Stimulated activated CD8-positive, alpha-beta memory T cell treated with anti-CD3 and anti-CD28 coated beads, Interleukin-2, amount 100 ng/mL, for 1 hour (primary cell): ENCODE results near the gene S100A7A.
"Not testable (repeated sequence)": the region's sequence is repeated elsewhere in the genome, so short reads cannot be mapped to it uniquely, and the experiment has no call there.

Experiments
- DNase-seq, 2 donors: peaks; one replicate each; pipeline ENCODE4 v3.0.0-alpha.2; 2020; ENCODE audit warnings: low read depth in 2 of 2

S100A7A gene

DNA sequence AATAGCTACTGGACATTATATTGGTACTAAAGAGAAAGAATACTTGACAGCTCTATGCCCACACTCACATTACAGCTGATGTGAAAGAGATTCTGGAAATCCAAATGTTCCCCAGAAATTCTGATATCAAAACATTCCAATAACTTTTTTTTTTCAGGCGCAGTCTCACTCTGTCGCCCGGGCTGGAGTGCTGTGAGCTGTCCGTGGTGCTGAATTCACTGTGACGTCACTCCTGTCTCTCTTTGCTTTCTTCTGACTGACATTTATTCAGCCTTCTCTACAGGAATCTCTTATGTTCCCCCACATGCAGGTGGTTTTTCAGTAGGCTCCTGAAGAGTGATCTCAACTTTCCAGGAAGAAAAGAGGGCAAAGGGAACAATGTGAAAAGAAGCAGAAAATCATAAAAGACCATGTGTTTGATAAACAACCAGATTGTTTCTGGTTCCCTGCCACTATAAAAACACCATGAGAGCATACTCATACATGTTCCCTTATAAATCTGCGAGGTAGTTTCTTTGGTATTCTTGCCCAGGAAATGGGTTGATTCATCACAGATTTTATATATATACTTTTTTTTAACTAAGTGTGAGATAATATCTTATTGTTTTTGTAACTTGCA is 6.2 kb downstream of the S100A7A start:
- DNase-seq = peak; percentile 26 to 41

DNA sequence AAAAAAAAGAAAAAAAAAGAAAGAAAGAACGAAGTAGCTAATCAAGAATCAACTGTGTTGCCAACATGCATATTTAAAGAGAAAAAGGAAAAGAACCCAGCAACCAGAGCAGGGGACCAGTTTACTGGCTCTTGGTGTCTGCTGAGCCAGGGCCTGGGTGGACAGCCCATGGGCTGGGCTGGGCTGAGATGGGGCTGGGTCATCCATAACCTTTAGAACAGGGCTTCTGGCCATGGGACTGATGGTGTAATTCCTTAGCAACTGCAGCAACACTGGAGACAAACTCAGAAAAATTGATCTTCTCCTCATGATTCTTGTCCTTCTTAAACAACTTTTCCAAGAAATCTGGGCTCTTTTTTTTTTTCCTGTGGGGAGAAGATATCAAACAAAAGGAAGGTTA is 10.5 kb downstream of the S100A7A start:
- DNase-seq = no peak

DNA sequence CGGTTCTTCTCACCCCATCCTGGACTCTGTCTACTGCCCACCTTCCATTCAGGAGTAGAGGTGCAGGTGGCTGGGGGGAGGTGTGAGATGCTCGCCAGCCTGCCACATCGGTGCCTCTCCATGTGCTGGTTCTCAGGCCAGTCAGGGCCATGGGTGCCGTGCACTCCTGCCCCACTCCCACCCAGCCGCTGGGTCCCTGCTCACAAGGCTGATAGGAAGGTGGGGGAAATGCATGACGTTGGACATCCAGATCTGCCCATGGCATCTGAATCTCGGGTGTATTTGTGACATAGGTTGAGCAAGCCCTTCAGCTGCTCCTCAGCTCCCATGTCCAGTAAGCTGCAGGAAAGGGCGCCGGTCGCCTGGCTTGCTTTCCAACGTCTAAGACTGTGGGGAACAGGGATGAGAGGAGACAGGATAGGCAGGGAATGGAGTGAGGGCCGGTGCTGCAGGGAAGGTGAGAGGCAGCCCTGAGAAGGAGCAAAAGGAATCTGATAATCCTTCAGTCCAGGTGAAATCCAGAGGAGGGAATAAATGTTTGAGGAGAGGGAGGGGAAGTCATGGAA is 11.8 kb downstream of the S100A7A start:
- DNase-seq = no peak

DNA sequence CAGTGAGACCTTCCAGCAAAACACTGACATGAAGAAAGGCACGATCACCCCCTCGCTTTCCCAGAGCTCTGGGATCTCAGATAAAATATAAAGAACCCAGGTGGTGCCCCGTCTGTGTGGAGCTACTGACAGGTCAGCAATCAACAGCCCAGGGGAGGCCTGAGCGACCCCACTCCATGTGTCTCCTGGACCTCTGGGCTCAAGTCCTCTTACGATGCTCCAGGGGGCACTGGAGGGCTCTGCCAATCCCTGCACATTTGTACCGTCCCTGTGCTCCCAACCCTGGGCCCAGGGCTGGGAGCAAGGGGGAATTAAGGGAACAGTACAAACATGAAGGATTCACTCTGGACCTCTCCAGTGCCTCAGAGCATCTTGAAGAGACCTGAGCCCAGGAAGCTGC is 12.5 kb downstream of the S100A7A start:
- no peak for DNase-seq

DNA sequence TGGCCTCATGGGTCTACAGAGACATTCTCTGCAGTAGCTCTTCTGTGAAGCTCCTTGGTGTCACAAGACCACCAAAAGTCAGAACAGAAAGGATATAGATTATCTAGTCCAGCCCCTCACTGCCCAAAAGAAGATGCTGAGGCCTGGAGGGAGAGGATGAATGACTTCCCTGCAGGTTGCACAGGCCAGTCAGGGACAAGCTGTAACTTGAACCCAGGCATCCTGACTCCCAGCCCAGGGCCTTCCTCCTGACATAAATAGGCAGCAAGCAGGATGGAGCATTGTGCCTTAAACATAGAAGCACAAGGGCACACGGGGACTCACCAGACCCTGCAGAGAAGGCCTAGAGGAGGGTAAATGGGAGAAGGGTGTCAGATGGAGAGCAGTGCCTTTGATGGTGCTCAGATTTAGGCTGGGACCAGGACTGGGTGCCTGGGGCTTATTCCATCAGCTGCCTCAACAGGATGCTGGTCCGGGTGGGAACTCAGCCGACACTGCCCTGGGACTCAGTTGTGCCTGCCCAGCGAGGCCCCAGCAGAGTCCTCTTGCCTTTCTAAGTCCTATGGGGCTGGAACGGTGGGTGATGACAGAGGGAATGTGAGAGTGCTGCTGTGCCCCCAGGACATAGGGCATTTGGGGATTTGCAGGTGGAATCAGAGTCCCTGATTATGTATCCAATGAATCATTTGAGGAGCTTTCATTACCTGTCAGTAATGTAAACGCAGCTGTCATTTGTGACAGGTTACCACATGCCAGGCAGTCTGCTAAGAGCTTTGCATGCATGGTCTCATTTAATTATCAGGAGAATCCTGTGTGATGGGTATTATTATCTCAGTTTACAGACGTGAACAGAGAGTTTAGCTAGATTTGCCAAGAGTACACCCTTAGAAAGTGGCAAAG is 13.2 kb downstream of the S100A7A start:
- DNase-seq = no peak

DNA sequence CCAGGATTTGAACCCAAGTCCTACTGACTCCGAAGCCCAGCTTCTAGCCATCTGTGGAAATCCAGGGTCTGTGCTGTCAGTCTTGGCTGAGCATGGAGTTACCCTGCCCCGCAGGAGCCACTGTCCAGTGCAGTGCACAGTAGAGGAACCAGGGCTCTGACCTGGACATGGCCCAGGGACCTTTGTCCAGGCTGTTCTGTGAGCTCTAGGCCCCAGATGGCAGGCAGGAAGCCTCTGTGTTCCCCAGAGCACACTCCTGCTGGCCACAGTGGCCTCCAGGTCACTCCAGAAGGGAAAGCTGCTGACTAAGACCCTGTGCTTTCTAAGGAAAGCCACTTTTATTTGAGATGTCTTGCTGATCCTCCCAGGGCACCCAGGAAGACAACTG is 13.8 kb downstream of the S100A7A start:
- no peak for DNase-seq

DNA sequence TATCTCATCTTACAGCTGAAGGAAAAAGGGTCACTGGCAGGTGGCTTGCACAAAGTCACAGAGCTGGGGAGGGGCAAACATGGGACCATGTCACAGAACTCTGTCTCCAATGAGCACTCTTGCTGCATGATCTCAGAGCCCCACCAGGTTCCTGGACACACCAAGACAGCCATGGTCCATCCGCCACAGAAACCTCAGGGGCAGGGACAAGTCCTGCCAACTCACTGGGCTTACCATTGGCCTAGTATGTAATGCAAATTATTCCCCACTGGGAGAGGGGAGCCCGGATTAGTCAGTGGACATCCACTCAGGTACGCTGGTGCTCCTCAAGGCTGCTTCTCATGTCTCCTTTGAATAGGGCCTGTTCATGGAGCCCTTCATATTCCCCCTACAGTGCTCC is 14.2 kb downstream of the S100A7A start:
- DNase-seq = no peak

DNA sequence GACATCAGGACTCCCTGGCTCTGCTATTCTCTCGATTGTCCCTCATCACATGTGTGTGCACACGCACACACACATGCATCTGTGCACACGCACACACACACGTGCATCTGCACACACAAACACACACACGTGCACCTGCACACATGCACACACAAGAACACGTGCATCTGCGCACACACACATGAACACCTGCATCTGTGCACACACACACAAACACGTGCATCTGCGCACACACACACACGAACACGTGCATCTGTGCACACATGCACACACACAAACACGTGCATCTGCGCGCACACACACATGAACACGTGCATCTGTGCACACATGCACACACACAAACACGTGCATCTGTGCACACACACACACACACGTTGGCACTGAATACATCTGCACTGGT is 14.7 kb downstream of the S100A7A start:
- no peak for DNase-seq

DNA sequence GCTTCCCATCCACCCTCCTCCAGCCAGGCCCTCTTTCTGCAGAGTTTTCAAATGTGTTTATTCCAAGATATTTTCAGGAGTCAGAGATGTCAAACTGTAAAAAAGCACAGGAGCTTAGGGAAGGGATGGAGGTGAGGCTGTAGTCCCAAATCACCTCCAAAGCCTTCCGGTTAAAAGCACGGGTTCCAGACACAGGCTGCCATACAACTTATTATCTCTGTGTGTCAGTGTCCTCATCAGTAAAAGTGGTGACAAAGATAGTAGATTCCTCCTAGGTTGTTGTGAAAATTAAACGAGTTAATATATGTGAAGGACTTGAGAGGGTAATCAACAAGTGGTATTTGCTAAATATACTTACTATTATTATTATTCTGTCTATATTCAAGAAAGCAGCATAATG is 15.1 kb downstream of the S100A7A start:
- DNase-seq = no peak

DNA sequence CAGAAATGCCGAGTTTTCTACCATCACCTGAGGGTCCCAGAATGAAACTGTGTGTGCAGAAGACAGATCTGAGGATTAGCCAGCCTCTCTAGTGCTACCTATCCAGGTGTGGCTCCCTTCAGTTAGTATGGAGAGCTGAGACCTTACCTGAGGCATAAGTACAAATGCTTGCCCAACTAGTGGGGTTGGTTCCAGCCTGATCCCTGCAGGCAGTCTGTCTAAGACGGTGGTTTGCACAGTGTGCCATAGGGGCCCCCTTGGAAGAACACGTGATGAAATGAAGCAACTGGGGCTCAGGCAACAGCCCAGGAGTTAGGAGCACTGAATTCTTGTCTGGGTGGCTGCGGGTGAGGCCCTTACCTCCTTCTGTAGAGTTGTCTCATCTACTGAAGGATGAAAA is 15.6 kb downstream of the S100A7A start:
- DNase-seq = no peak

DNA sequence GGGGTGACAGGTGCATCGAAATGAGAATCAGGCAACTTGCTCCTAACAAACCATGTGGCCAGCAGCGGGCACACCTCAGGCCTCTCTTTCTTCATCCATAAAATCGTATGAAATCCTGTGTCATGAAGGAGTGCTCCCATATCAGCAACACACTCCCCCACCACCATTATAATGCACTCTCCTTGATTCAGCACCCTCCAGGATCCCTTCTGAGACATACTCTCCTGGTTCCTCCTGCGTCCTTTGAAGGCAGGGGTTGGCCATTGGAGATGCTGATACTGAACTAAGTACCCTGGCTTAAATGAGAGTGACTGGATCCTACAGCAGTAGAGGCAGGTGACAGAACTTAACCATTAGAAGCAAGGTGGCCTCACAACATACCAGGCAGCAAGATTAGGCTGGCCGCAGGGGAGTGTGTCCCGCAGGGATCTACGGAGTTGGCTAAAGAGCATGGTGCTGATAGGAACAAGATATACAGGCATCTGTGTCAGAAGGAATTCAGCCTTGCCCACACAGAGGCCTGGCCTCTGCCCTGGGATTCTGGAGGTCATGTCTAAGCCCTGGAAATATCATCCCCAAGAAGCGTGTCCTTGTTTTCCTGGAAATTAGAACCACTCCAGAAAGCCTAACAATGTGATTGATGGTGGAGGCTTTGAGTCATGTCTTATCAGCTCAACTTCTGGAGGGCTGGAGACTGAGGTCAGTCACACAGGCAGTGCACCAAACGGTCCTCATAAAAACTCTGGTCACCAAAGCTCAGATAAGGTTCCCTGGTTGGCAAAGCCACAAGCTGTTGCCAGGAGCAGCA is 16.8 kb downstream of the S100A7A start:
- no peak for DNase-seq

DNA sequence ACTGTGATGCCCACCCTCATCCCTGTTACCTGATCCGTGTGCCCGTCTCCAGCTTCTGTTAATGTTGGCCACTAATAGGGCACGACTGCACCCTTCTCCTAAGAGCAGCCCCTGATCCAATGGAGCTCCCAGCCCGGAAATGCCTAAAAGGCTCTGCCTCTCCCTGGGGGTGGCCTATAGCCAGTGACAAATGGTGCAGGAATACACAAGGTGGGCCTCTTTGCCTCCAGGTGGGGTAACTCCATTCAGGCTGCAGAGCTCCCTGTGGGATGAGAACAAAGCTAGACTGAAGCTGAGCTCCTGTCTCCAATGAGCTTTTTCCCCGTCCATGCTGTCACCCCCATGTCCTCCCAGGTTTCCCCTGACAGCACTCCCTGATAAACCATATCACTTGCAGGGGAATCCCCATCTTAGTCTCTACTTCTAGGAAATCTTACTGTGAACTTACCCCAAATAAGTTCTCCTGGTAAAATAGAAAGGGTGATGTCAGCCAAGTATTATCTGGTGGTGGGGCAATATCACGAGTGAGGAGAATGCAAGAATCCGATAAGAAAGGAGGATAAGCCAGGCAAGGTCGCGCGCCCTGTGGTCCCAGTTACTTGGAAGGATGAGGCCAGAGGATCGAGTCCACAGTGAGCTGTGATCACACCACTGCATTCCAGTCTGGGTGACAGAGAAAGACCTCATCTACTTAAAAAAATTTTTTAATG is 18.6 kb downstream of the S100A7A start:
- no peak for DNase-seq

DNA sequence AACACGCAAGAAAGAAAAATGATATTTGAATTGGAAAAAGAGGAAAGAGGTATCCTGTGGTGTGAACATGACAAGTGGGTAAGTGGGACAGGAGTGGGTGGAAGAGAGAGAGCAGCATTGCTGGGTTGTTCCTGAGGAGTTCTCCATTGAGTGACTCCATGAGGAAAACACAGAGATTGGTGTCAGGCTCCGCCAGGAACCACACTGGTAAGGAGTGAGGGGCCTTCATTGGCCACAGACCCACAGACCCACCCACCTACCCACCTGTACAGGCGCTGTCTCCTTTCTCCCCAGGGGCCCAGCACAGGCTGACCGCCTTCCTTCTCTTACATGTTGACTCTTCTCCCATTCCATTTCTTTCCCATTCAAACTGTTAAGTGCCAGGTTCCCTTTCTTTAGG is 20.9 kb downstream of the S100A7A start:
- DNase-seq = no peak

DNA sequence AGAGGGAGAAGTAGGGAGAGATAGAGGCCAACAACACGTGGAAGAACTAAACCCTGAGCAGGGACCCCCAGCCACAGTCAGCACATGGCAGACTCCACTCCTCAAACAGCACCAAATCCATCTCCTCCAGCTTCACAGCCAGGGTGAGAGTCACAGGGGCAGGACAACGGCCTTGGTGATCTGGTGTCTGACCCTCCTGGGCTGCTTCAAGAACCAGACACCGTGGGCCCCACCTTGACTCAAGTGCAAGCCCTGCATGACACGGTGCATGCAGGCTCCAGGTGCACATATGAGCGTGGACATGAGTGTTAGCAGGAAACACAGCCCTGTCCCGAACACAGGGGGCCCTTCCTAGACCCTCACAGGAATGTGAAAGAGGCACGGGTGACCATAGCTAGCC is 22.3 kb downstream of the S100A7A start:
- DNase-seq = no peak

DNA sequence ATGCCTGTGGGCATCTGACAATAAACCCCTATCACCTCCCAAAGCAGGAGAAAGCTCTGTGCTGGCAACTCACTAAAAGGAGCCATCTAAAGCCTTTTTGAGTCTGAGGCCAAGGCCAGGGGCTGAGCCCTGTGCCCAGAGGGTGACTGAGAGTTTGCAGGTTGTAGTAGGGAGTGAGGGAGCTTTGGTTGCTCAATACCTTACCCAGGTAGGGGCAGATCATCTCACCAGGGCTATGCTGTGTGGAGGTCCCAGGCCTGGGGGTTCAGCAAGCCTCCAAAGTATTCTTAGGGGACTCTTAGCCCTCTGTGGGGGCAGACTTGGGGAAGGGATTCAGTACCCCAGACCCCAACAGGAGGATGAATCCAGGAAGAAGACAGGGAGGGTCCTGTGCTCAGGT is 23.0 kb downstream of the S100A7A start:
- DNase-seq = no peak

DNA sequence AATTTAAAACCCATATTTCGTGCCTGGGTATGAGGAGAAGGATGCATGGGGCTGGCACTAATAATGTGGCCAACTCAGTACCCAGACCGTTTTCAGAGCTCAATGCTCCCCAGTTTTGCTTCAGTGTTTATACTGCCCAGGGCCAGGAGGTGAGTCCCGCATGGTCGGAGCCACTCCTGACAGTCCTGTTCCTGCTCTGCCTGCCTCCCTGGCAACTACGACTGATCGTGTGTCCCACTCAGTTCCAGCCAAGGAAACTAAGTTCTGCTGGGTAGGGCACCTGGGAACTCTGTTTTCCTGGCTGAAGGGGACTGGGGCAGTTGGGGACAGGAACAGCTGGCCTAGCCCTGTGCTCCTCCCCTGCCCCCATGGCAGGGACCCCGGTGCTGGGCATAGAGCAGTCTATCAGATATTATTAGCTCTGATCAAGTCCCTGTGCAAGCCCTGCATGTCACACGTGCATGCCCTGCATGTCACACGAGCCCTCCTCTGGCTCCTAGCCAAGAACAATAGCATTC is 25.0 kb downstream of the S100A7A start:
- no peak for DNase-seq

DNA sequence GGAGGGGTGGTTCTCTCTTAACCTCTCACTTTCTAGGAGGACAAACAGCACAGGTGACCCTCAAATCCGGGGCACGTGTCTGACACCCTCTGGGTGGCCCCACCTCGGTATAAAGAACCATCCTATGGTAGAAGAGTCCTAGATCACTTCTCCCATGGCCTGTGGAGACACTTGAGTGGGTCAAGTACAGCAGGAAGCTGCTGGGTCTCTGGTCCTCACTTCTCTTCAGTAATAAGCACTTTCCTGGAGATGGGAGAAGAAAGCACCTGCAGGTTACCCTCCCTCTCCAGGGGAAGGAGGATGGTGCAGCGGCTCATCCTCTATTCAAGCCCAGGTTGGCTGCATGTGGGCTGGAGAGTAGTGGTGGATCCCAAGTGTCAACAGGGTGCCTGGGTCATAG is 27.2 kb downstream of the S100A7A start:
- DNase-seq = no peak

DNA sequence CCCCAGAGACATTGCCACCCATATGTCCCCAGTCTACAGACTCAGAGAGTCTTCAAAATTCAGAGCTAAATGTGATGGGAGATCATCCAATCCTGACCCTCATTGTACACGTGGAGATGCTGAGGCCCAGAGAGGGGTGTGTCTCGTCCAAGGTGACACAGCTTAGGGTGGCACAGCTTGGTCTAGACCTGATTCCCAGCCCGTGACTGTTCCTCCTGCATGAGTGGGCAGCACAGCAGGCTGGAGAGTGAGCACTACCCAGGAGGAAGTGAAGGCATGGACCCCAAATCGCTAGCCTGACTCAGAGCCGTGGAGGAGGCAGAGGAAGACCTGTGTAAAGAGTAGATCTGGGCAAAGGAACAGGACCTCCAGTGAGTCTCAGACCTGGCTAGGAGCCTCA is 27.8 kb downstream of the S100A7A start:
- DNase-seq = no peak

DNA sequence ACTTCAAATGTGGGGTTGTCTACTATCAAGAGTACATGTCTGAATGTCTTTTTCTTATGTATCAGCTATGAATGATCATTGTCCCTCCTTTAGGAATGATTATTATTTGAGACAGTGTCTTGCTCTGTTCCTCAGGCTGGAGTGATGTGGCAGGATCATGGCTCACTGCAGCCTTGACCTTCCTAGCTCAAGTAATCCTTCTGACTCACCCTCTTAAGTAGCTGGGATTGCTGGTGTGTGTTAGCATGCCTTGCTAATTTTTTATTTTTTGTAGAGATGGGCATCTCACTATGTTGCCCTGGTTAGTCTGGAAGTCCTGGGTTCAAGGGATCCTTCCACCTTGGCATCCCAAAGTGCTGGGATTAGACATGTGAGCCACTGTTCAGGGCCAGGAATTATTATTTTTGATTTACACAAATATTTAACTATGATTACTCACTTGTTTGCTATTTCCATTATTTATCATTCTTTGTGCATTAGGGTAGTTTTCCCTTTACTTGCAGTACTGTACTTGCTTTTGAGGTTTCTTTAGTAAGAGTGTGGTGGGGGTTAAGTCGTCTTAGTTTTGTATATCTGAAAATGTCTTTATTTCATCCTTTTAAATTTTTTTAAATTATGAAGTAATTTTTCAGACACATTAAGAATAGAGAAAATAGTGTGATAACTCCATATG is 31.3 kb downstream of the S100A7A start:
- DNase-seq = no peak

DNA sequence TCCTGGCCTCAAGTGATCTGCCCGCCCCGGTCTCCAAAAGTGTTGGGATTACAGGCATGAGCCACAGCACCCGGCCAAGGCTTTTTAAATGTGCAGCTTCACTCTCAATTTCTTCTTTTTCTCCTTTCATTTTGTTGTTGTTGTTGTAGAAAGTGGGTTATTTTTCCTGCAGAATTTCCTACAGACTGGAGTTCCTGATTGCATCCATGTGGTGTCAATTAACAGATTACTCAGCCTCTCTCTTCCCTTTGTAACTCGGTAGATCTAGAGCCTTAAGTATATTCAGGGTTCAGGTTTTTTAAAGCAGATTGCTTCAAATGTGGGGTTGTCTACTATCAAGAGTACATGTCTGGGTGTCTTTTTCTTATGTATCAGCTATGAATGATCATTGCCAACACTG is 32.5 kb downstream of the S100A7A start:
- not testable (repeated sequence) for DNase-seq

DNA sequence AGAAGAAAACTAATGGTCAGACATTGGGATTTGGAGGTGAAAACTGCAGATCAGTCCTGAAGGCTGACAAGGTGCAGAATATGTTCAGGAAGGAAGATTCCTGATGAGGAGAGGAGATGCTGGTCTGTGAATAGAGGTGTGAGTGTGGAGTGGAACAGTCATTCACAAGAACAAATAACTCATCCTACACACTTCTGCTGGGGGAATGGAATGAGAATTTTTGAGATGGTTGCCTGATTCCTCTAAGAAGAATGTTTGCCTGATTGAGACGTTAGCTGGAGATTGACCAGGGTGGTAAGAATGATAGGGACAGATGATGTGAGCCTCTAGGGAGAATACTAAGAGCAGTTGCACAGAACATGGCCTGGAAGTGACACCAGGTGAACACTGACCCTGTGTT is 40.1 kb downstream of the S100A7A start:
- DNase-seq = no peak
